ENCODE measurements around the gene PDXDC1.
"Not testable (repeated sequence)": the region's sequence is repeated elsewhere in the genome, so short reads cannot be mapped to it uniquely, and the experiment has no call there.

The PDXDC1 gene

GRCh38 chr16:15096583-15096972 lies 121.8 kb downstream of the PDXDC1 start:
- not testable (repeated sequence) for H3K4me3 ChIP-seq (ENCODE audit: low read depth in 1 of 2, low read length in 2 of 2)

GRCh38 chr16:15099366-15099909 lies 124.6 kb downstream of the PDXDC1 start:
- H3K27ac ChIP-seq (ENCODE audit: low read depth, low read length); H3K36me3 ChIP-seq (ENCODE audit: control insufficient read depth in 1 of 2, insufficient read depth in 2 of 2, low read length in 2 of 2); H3K27me3 ChIP-seq (ENCODE audit: control insufficient read depth in 1 of 2, insufficient read depth in 2 of 2, low read length in 2 of 2); H3K9ac ChIP-seq (ENCODE audit: low read depth in 1 of 2, low read length in 2 of 2); H3K9me3 ChIP-seq (ENCODE audit: control insufficient read depth in 1 of 2, low read length in 2 of 2); H3K4me3 ChIP-seq (ENCODE audit: low read depth in 1 of 2, low read length in 2 of 2); H3K4me1 ChIP-seq (ENCODE audit: control insufficient read depth in 1 of 2, insufficient read depth in 2 of 2, low read length in 2 of 2): not testable (repeated sequence)

More at GRCh38 chr16:15096583-15096972, 121.8 kb downstream of the PDXDC1 start:
- not testable (repeated sequence) for H3K9me3 ChIP-seq (ENCODE audit: control insufficient read depth in 1 of 2, low read length in 2 of 2); H3K4me1 ChIP-seq (ENCODE audit: control insufficient read depth in 1 of 2, insufficient read depth in 2 of 2, low read length in 2 of 2); H3K36me3 ChIP-seq (ENCODE audit: control insufficient read depth in 1 of 2, insufficient read depth in 2 of 2, low read length in 2 of 2); H3K9ac ChIP-seq (ENCODE audit: low read depth in 1 of 2, low read length in 2 of 2); H3K27ac ChIP-seq (ENCODE audit: low read depth, low read length); H3K27me3 ChIP-seq (ENCODE audit: control insufficient read depth in 1 of 2, insufficient read depth in 2 of 2, low read length in 2 of 2)

DNA sequence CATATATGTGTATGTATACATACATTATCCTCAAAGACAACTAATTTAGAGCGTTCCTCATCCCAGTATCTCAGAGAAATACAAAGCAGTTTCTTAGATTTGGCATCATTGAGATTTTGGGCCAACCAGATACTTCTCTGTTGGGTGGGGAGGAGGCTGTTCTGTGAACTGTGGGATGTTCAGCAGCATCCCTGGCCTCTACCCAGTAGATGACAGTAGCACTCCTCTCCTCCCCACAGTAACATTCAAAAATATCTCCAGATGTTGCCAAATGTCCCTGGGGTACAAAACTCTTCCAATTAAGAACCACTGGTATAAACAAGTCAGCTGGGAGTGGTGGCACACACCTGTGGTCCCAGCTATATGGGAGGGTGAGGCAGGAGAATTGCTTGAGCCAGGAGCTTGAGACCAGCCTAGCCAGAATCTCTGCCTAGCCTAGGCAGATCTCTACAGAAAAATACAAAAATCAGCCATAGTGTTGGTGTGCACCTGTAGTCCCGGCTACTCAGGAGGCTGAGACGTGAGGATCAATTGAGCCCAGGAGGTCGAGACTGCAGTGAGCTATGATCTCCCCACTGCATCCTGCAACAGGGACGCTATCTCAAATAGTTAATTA lies 125.7 kb downstream of the PDXDC1 start:
- not testable (repeated sequence) for H3K27me3 ChIP-seq (ENCODE audit: control insufficient read depth in 1 of 2, insufficient read depth in 2 of 2, low read length in 2 of 2); H3K4me3 ChIP-seq (ENCODE audit: low read depth in 1 of 2, low read length in 2 of 2); H3K27ac ChIP-seq (ENCODE audit: low read depth, low read length); H3K36me3 ChIP-seq (ENCODE audit: control insufficient read depth in 1 of 2, insufficient read depth in 2 of 2, low read length in 2 of 2); H3K9ac ChIP-seq (ENCODE audit: low read depth in 1 of 2, low read length in 2 of 2); H3K4me1 ChIP-seq (ENCODE audit: control insufficient read depth in 1 of 2, insufficient read depth in 2 of 2, low read length in 2 of 2); H3K9me3 ChIP-seq (ENCODE audit: control insufficient read depth in 1 of 2, low read length in 2 of 2)

DNA sequence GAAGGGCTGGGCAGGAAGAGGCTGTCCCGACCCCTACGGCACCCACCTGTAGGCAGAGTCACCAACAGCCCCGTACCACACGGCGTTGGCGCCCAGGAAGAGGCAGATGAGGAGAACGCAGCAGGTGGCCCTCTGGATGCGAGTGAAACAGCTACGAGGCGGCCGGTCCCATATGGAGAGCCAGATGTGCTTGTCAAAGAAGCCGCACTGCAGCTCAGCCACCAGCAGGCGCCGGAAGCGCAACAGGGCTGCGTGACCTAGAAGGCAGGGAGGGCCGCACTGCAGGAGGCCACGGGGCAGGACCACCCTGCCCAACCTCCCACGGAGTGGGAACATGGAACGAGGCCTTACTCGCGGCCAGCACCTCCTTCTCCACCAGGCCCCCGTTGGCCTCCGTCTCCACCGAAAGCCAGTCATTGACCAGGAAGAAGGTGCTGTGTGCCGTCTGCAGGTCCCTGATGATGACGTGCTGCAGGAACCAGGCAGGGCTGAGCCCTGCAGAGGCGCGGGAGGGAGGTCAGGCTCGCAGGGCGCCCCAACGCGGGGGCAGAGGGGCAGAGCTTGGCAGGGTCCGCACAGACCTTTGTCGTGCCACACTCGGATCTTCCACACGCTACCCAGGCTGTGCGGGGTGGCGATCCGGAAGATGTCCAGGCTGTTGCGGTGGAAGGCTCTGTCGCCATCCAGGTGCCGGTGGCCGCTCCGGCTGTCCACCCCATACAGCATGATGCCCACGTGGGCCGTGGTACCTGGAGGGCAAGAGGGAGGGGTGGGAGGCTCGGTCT lies 153.0 kb downstream of the PDXDC1 start:
- not testable (repeated sequence) for H3K27me3 ChIP-seq (ENCODE audit: control insufficient read depth in 1 of 2, insufficient read depth in 2 of 2, low read length in 2 of 2); H3K27ac ChIP-seq (ENCODE audit: low read depth, low read length); H3K9me3 ChIP-seq (ENCODE audit: control insufficient read depth in 1 of 2, low read length in 2 of 2); H3K9ac ChIP-seq (ENCODE audit: low read depth in 1 of 2, low read length in 2 of 2); H3K36me3 ChIP-seq (ENCODE audit: control insufficient read depth in 1 of 2, insufficient read depth in 2 of 2, low read length in 2 of 2); H3K4me1 ChIP-seq (ENCODE audit: control insufficient read depth in 1 of 2, insufficient read depth in 2 of 2, low read length in 2 of 2); H3K4me3 ChIP-seq (ENCODE audit: low read depth in 1 of 2, low read length in 2 of 2)

DNA sequence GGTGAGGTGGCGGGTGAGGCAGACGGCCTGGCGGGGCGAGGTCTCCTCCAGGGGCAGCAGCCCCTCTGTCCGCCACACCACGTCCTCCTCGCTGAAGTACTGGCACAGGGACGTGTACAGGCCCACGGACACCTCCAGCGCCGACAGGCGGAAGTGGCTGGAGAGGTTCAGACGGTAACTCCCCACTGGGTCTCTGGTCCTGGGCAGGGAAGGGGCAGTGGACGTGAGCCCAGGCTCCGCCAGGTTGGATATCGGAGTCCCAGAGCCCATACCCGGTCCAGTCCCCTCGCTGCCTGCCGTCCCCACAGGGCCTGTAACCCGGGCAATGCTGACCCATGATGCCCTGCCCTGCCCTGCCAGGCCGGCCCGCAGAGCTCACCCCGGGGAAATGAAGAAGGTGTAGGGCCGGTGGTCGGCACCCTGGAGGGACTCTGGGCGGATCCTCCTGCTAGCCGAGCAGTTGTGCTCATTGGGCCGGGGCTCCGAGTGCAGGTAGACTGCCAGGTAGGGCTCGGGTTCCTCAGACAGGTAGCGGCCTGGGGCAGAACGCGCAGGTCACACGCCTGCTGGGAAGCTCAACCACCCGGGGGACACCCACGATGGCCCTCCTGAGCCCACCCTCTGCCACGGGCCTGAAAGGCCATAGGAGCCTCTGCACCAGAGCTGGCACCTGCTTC lies 155.6 kb downstream of the PDXDC1 start:
- H3K4me1 ChIP-seq (ENCODE audit: control insufficient read depth in 1 of 2, insufficient read depth in 2 of 2, low read length in 2 of 2); H3K9ac ChIP-seq (ENCODE audit: low read depth in 1 of 2, low read length in 2 of 2); H3K36me3 ChIP-seq (ENCODE audit: control insufficient read depth in 1 of 2, insufficient read depth in 2 of 2, low read length in 2 of 2); H3K9me3 ChIP-seq (ENCODE audit: control insufficient read depth in 1 of 2, low read length in 2 of 2); H3K27ac ChIP-seq (ENCODE audit: low read depth, low read length); H3K4me3 ChIP-seq (ENCODE audit: low read depth in 1 of 2, low read length in 2 of 2); H3K27me3 ChIP-seq (ENCODE audit: control insufficient read depth in 1 of 2, insufficient read depth in 2 of 2, low read length in 2 of 2): not testable (repeated sequence)

- not testable (repeated sequence) for H3K36me3 ChIP-seq (ENCODE audit: control insufficient read depth in 1 of 2, insufficient read depth in 2 of 2, low read length in 2 of 2); H3K27me3 ChIP-seq (ENCODE audit: control insufficient read depth in 1 of 2, insufficient read depth in 2 of 2, low read length in 2 of 2); H3K27ac ChIP-seq (ENCODE audit: low read depth, low read length); H3K4me3 ChIP-seq (ENCODE audit: low read depth in 1 of 2, low read length in 2 of 2); H3K9ac ChIP-seq (ENCODE audit: low read depth in 1 of 2, low read length in 2 of 2); H3K9me3 ChIP-seq (ENCODE audit: control insufficient read depth in 1 of 2, low read length in 2 of 2); H3K4me1 ChIP-seq (ENCODE audit: control insufficient read depth in 1 of 2, insufficient read depth in 2 of 2, low read length in 2 of 2)
Measured at GRCh38 chr16:15130943-15131700, 156.3 kb downstream of the PDXDC1 start.

DNA sequence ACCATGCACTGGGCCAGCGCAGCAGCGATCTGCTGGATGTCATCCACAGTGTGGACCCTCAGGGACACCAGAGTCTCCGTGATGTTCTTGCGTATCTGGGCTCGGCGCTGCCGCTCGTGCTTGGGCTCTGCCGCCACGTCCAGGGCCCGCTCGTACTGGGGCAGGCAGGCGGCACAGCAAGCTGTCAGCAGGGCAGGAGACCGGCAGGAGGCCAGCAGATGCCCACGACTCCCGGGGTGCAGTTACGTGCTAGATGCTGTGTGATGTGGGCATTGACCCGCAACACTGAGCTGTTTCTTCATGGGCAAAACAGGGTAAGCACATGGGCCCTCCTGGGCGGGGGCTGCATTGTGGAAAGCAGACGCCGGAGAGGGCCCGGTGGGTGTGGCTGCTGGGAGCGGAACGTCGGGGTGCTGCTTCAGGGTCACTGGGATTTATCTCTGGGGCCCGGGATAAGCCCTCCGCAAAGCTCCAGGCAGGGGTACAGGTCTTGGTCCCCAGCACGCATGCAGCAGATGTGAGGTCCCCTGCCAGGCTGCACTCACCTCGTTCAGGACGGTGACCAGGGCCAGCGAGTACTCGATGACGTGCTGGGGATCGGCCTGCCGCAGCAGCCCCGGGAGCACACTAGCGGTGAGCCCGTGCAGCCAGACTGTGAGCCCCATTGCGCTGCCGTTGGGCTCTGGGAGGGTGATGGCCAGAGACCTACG lies 158.0 kb downstream of the PDXDC1 start:
- not testable (repeated sequence) for H3K9me3 ChIP-seq (ENCODE audit: control insufficient read depth in 1 of 2, low read length in 2 of 2); H3K4me1 ChIP-seq (ENCODE audit: control insufficient read depth in 1 of 2, insufficient read depth in 2 of 2, low read length in 2 of 2); H3K4me3 ChIP-seq (ENCODE audit: low read depth in 1 of 2, low read length in 2 of 2); H3K27me3 ChIP-seq (ENCODE audit: control insufficient read depth in 1 of 2, insufficient read depth in 2 of 2, low read length in 2 of 2); H3K36me3 ChIP-seq (ENCODE audit: control insufficient read depth in 1 of 2, insufficient read depth in 2 of 2, low read length in 2 of 2); H3K27ac ChIP-seq (ENCODE audit: low read depth, low read length); H3K9ac ChIP-seq (ENCODE audit: low read depth in 1 of 2, low read length in 2 of 2)

DNA sequence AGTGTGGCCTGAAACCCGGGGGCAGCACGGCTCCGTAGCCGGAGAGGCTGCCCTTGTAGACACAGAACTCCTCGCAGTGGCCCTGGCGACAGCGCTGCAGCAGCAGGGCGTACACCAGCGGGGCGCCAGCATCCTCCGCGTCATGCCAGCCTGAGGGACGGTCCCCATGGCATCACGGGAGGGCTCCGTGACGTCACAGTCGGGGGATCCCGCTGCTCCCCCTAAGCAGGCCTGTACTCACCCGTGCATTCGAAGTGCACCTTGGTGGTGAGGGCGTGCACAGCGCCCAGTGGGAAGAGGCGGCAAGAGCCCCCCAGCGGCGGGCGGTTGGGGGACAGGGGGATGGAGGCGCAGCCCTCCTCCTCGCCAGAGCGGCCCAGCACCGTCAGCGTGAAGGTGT lies 158.7 kb downstream of the PDXDC1 start:
- not testable (repeated sequence) for H3K4me1 ChIP-seq (ENCODE audit: control insufficient read depth in 1 of 2, insufficient read depth in 2 of 2, low read length in 2 of 2); H3K27me3 ChIP-seq (ENCODE audit: control insufficient read depth in 1 of 2, insufficient read depth in 2 of 2, low read length in 2 of 2); H3K9ac ChIP-seq (ENCODE audit: low read depth in 1 of 2, low read length in 2 of 2); H3K27ac ChIP-seq (ENCODE audit: low read depth, low read length); H3K36me3 ChIP-seq (ENCODE audit: control insufficient read depth in 1 of 2, insufficient read depth in 2 of 2, low read length in 2 of 2); H3K9me3 ChIP-seq (ENCODE audit: control insufficient read depth in 1 of 2, low read length in 2 of 2); H3K4me3 ChIP-seq (ENCODE audit: low read depth in 1 of 2, low read length in 2 of 2)

DNA sequence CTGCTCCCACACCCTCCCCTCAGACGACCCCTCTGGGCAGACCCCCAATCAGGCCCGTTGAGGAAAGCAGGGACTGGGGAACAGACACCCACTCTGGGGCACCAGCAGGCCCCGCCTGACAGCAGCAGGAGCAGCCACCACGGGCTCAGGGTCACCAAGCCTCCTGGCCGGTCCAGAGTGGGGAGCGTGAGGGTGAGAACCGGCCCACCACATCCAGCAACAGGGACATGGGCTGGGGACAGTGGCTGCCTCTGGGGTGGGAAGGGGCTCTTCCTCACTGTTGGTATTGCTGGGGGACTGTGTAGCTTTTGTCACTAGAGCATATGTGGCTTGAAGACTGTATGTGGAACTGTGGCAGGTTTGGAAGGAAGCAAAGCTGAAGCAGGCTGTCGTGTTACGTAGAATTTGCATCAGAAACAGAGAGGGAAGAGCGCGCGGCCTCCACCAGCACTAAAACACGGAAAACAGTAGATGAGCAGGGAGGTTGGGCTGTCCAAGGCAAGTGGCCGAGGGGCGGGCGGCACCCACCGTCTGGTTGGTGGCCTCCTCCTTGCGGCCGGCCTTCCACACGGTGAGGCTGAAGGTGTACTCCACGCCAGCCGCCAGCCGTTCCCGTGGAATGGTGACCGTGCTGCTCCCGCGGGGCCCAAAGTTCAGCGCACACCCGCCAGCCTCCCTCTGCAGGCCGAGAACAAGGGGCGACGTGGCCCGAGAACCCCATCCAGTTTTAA lies 160.1 kb downstream of the PDXDC1 start:
- not testable (repeated sequence) for H3K9me3 ChIP-seq (ENCODE audit: control insufficient read depth in 1 of 2, low read length in 2 of 2); H3K27me3 ChIP-seq (ENCODE audit: control insufficient read depth in 1 of 2, insufficient read depth in 2 of 2, low read length in 2 of 2); H3K4me1 ChIP-seq (ENCODE audit: control insufficient read depth in 1 of 2, insufficient read depth in 2 of 2, low read length in 2 of 2); H3K27ac ChIP-seq (ENCODE audit: low read depth, low read length); H3K36me3 ChIP-seq (ENCODE audit: control insufficient read depth in 1 of 2, insufficient read depth in 2 of 2, low read length in 2 of 2); H3K4me3 ChIP-seq (ENCODE audit: low read depth in 1 of 2, low read length in 2 of 2); H3K9ac ChIP-seq (ENCODE audit: low read depth in 1 of 2, low read length in 2 of 2)
